Activated CD8-positive, alpha-beta memory T cell treated with anti-CD3 and anti-CD28 coated beads for 24 hours (primary cell): ENCODE data around the gene NEDD4.
"Not testable (repeated sequence)": the region's sequence is repeated elsewhere in the genome, so short reads cannot be mapped to it uniquely, and the experiment has no call there.

ENCODE experiments used
- DNase-seq: peaks from one replicate; pipeline ENCODE4 v3.0.0-alpha.2; 2020

The NEDD4 gene

GRCh38 chr15:55993111-55993803, at the start of gene NEDD4:
NEDD4 (minus strand) TSS chr15:55993612; CDS start chr15:55993555, 57 bp downstream.
- peak; percentile 92 for DNase-seq

GRCh38 chr15:56042498-56042897, 49.1 kb upstream of the NEDD4 start:
- no peak for DNase-seq

- no peak for DNase-seq
Measured at GRCh38 chr15:56042031-56042430, 48.6 kb upstream of the NEDD4 start.

- no peak for DNase-seq
Measured at GRCh38 chr15:56040081-56041035, 46.9 kb upstream of the NEDD4 start.

- DNase-seq, result no peak
Measured at GRCh38 chr15:56038707-56039106, 45.3 kb upstream of the NEDD4 start.

GRCh38 chr15:56038015-56038414, 44.6 kb upstream of the NEDD4 start:
- DNase-seq, result no peak

GRCh38 chr15:56036546-56037067, 43.2 kb upstream of the NEDD4 start:
- no peak for DNase-seq

GRCh38 chr15:56035166-56035565, 41.8 kb upstream of the NEDD4 start:
- DNase-seq, result no peak

- DNase-seq, result no peak
Measured at GRCh38 chr15:56034514-56034913, 41.1 kb upstream of the NEDD4 start.

GRCh38 chr15:56032373-56032772, 39.0 kb upstream of the NEDD4 start:
- no peak for DNase-seq

GRCh38 chr15:56031836-56032235, 38.4 kb upstream of the NEDD4 start:
- no peak for DNase-seq

GRCh38 chr15:56031402-56031801, 38.0 kb upstream of the NEDD4 start:
- DNase-seq, result no peak

GRCh38 chr15:56028430-56028829, 35.0 kb upstream of the NEDD4 start:
- DNase-seq, result no peak

- DNase-seq, result not testable (repeated sequence)
Measured at GRCh38 chr15:56023160-56023559, 29.7 kb upstream of the NEDD4 start.

GRCh38 chr15:56019819-56020486, 26.5 kb upstream of the NEDD4 start:
- no peak for DNase-seq

- no peak for DNase-seq
Measured at GRCh38 chr15:56019060-56019793, 25.8 kb upstream of the NEDD4 start.

- no peak for DNase-seq
Measured at GRCh38 chr15:56017920-56018319, 24.5 kb upstream of the NEDD4 start.

GRCh38 chr15:56017511-56017910, 24.1 kb upstream of the NEDD4 start:
- no peak for DNase-seq

- DNase-seq, result no peak
Measured at GRCh38 chr15:56016281-56016680, 22.9 kb upstream of the NEDD4 start.

GRCh38 chr15:56014677-56015076, 21.3 kb upstream of the NEDD4 start:
- no peak for DNase-seq

- DNase-seq, result not testable (repeated sequence)
Measured at GRCh38 chr15:56007053-56007452, 13.6 kb upstream of the NEDD4 start.

GRCh38 chr15:56006371-56006770, 13.0 kb upstream of the NEDD4 start:
- not testable (repeated sequence) for DNase-seq
